Muscle of back (tissue), 10 donors: ENCODE measurements around the gene DERL3. TPM values are rescaled to one million over a fixed set of nuclear protein-coding genes. Genes with fewer than 3 reads are reported as not detected.

Experiments
- polyA plus RNA-seq, 10 donors: library from polyadenylated mRNA; unstranded; fragments of 120-200 nt; gene quantifications; one replicate each; pipeline ENCODE4 v1.2.1, GENCODE V29; 2013; ENCODE audit not compliant: insufficient read length in 10 of 10

Gene DERL3
- polyA plus RNA-seq, 10 donors = 0.71 to 2.6 (median 1.3) TPM

Other genes starting within 250 kb of the DERL3 start
- gene DRICH1, start 206.7 kb downstream of the DERL3 start, polyA plus RNA-seq = 1 to 10 TPM in 1 of 10 donors, under 1 TPM in 8, not detected in 1; 0.33 to 1.7 (median 0.46) TPM
- 1 to 10 TPM in 9 of 10 donors, under 1 TPM in 1; 0.36 to 2.4 (median 1.6) TPM for gene RGL4, start 148.0 kb downstream of the DERL3 start, polyA plus RNA-seq
- 1 to 10 TPM; 4.0 to 6.2 (median 5.1) TPM for gene ZNF70, start 87.9 kb downstream of the DERL3 start, polyA plus RNA-seq
- 1 to 10 TPM in 4 of 10 donors, under 1 TPM in 5, not detected in 1; 0.26 to 1.4 (median 0.84) TPM for gene VPREB3, start 84.6 kb downstream of the DERL3 start, polyA plus RNA-seq
- under 1 TPM in 9 of 10 donors, not detected in 1; 0.14 to 0.61 (median 0.33) TPM for gene C22orf15, start 76.0 kb downstream of the DERL3 start, polyA plus RNA-seq
- gene CHCHD10, start 71.0 kb downstream of the DERL3 start, polyA plus RNA-seq = 10 to 100 TPM; 35.5 to 74.9 (median 50.2) TPM
- gene MMP11, start 66.2 kb downstream of the DERL3 start, polyA plus RNA-seq = 10 to 100 TPM in 4 of 10 donors, 1 to 10 TPM in 6; 6.2 to 18.2 (median 8.7) TPM
- 100 to 1,000 TPM in 1 of 10 donors, 10 to 100 TPM in 9; 57.5 to 111 (median 74.6) TPM for gene SMARCB1, start 52.0 kb downstream of the DERL3 start, polyA plus RNA-seq
- gene SLC2A11, start 18.9 kb upstream of the DERL3 start, polyA plus RNA-seq = 10 to 100 TPM in 1 of 10 donors, 1 to 10 TPM in 9; 4.3 to 10.1 (median 6.4) TPM
- 100 to 1,000 TPM in 8 of 10 donors, 10 to 100 TPM in 2; 75.5 to 212 (median 130) TPM for gene MIF, start 55.4 kb upstream of the DERL3 start, polyA plus RNA-seq
- 10 to 100 TPM in 4 of 10 donors, 1 to 10 TPM in 6; 2.2 to 33.9 (median 9.4) TPM for gene GSTT2B, start 122.2 kb upstream of the DERL3 start, polyA plus RNA-seq
- 1 to 10 TPM; 2.0 to 6.7 (median 3.1) TPM for gene DDTL, start 127.9 kb upstream of the DERL3 start, polyA plus RNA-seq
- gene DDT, start 135.4 kb upstream of the DERL3 start, polyA plus RNA-seq = 10 to 100 TPM; 29.9 to 65.1 (median 44.2) TPM
- 1 to 10 TPM in 4 of 10 donors, under 1 TPM in 1, not detected in 5; 0.43 to 2.6 (median 1.8) TPM for gene GSTT2, start 141.1 kb upstream of the DERL3 start, polyA plus RNA-seq
- not detected for gene GSTT4, start 166.4 kb upstream of the DERL3 start, polyA plus RNA-seq
- gene CABIN1, start 172.3 kb upstream of the DERL3 start, polyA plus RNA-seq = 10 to 100 TPM; 20.7 to 39.5 (median 27.7) TPM